OCI-LY1 (cell line): ENCODE data around the gene MAST4.

Experiments
- EZH2 ChIP-seq: fragments of 200-600 bp; sonication (generic), shearing (Covaris generic); IDR thresholded peaks from 2 replicates; pipeline ENCODE4 v1.8.0; 2017; ENCODE audit warnings: borderline replicate concordance, mixed run types, mild to moderate bottlenecking, antibody characterized with exemption, low read length, moderate library complexity, mixed read lengths
- TF ChIP-seq, protein P1 (sequence below): fragments of 200-600 bp; sonication (generic), shearing (Covaris generic); IDR thresholded peaks from 2 replicates; pipeline ENCODE4 v1.5.1; 2017; ENCODE audit warnings: mild to moderate bottlenecking, antibody characterized with exemption, low read length, moderate library complexity, mixed read lengths

DNA sequence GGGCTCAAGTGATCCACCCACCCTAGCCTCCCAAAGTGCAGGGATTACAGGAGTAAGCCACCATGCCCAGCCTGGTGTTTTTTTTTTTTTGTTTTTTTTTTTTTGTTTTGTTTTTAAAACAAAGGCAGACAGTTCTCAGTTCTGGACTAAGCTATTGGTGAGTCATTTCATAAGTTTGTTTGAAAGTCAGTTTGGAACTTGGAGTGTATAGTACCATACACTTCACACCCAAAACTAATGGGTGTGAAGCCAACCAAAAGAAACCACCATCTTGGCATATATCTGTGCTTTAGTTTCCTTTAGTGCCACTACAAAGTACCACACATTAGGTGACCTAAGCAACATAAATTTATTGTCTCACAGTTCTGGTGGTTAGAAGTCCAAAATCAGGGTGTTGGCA is 13.4 kb downstream of the MAST4 start:
- TF ChIP-seq, protein P1, sequence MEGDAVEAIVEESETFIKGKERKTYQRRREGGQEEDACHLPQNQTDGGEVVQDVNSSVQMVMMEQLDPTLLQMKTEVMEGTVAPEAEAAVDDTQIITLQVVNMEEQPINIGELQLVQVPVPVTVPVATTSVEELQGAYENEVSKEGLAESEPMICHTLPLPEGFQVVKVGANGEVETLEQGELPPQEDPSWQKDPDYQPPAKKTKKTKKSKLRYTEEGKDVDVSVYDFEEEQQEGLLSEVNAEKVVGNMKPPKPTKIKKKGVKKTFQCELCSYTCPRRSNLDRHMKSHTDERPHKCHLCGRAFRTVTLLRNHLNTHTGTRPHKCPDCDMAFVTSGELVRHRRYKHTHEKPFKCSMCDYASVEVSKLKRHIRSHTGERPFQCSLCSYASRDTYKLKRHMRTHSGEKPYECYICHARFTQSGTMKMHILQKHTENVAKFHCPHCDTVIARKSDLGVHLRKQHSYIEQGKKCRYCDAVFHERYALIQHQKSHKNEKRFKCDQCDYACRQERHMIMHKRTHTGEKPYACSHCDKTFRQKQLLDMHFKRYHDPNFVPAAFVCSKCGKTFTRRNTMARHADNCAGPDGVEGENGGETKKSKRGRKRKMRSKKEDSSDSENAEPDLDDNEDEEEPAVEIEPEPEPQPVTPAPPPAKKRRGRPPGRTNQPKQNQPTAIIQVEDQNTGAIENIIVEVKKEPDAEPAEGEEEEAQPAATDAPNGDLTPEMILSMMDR: no peak
- TF ChIP-seq EZH2: no peak
